Esophagus muscularis mucosa (tissue), 4 donors: ENCODE results near the gene CFL2.
A peak's percentile ranks its signal among the peaks of the same experiment; 100 is the strongest.

Experiments used
- EP300 ChIP-seq: sonication (generic); formaldehyde crosslinking; IDR thresholded peaks from one replicate; pipeline ENCODE4 v1.6.1; 2017; ENCODE audit warnings: antibody characterized with exemption
- POLR2A ChIP-seq: fragments of 450-650 bp; IDR thresholded peaks from one replicate; pipeline ENCODE4 v1.6.1; 2017; ENCODE audit warnings: antibody characterized with exemption, moderate library complexity, mild to moderate bottlenecking, low read depth
- TF ChIP-seq, protein P1 (sequence below), 3 experiments: fragments of 200-600 bp in 2 of 3; fragments of 450-650 bp in 1 of 3; sonication (generic) in 2 of 3; IDR thresholded peaks; one replicate each; pipeline ENCODE4 v1.5.1; 2017 to 2019; ENCODE audit warnings: antibody characterized with exemption in 3 of 3, mild to moderate bottlenecking in 2 of 3, moderate library complexity in 1 of 3

DNA sequence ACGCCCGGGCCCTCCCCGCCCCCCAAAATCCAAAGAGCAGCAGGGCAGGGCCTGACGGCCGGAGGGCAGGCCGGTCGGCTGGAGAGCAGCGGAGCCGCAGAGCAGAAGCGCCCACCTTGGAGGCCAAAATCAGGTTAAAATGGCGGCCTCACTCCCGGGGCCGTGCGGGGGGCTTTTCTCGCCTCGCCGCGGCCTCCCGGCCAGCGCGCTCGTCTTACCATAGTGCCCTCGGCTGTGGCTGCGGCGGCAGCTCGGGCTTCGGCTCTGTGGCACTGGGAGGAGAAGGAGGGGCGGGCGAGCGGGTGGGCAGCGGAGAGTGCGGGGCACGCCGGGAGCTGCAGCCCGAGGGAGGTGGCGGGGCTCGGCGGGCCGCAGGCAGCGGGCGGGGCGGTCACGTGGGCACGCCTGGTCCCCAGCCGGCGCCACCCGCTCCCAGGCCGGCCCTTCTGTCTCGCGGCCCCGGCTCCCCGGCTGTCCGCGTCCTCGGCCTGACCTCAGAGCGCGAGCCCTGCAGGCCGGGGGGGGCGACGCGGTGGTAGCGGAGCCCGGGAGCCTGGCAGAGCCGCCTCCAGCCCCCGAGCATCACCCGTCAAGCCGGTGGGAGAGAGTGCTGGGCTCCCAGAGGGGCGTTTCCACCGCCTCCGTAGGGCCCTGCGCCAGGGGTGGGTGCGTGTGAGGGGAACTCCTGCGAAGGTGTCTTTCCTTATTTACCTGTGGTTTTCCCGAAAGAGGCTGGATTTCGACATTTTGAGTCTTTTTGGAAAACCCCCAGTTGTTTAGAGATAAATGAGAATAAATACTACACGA lies at the start of gene CFL2:
- TF ChIP-seq EP300, result no peak
- TF ChIP-seq, protein P1, sequence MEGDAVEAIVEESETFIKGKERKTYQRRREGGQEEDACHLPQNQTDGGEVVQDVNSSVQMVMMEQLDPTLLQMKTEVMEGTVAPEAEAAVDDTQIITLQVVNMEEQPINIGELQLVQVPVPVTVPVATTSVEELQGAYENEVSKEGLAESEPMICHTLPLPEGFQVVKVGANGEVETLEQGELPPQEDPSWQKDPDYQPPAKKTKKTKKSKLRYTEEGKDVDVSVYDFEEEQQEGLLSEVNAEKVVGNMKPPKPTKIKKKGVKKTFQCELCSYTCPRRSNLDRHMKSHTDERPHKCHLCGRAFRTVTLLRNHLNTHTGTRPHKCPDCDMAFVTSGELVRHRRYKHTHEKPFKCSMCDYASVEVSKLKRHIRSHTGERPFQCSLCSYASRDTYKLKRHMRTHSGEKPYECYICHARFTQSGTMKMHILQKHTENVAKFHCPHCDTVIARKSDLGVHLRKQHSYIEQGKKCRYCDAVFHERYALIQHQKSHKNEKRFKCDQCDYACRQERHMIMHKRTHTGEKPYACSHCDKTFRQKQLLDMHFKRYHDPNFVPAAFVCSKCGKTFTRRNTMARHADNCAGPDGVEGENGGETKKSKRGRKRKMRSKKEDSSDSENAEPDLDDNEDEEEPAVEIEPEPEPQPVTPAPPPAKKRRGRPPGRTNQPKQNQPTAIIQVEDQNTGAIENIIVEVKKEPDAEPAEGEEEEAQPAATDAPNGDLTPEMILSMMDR (IDR thresholded peaks at IDR 0.05), result no peak
- TF ChIP-seq POLR2A, result peak; percentile 88
